Gastrocnemius medialis (tissue), 4 donors: Measurements from ENCODE around the gene ENDOV. TPM values are rescaled to one million over a fixed set of nuclear protein-coding genes. Genes with fewer than 3 reads are reported as not detected.
"Not testable (repeated sequence)": the region's sequence is repeated elsewhere in the genome, so short reads cannot be mapped to it uniquely, and the experiment has no call there.

Experiments used
- ATAC-seq, 2 donors: fragments of 150-250 bp; one replicate each; pipeline ENCODE4 v1.9.1; 2016
- DNase-seq, 2 donors: peaks; one replicate each; pipeline ENCODE4 v3.0.0-alpha.2; 2019
- H3K27ac ChIP-seq, 4 donors: fragments of 200-600 bp; sonication (generic); 1 replicate in 1 of 4; 2 replicates in 3 of 4; pipeline ENCODE4 v1.5.1; 2016 to 2018; ENCODE audit warnings: mild to moderate bottlenecking in 2 of 4, moderate library complexity in 1 of 4
- H3K27me3 ChIP-seq, 3 donors: fragments of 200-600 bp; sonication (generic) in 2 of 3; 1 replicate in 1 of 3; 2 replicates in 2 of 3; pipeline versions ENCODE4 v1.5.1 to v1.6.0; 2016 to 2019; ENCODE audit warnings: mild to moderate bottlenecking in 1 of 3, moderate library complexity in 1 of 3
- H3K36me3 ChIP-seq, 2 donors: fragments of 200-600 bp; sonication (generic) in 1 of 2; one replicate each; pipeline ENCODE4 v1.5.1; 2017 to 2018
- H3K4me1 ChIP-seq, 2 donors: fragments of 200-600 bp; sonication (generic) in 1 of 2; one replicate each; pipeline ENCODE4 v1.5.1; 2016 to 2017; ENCODE audit warnings: mild to moderate bottlenecking in 2 of 2
- H3K4me3 ChIP-seq, 4 donors: fragments of 200-600 bp; sonication (generic) in 3 of 4; 1 replicate in 1 of 4; 2 replicates in 3 of 4; pipeline ENCODE4 v1.5.1; 2016 to 2019; ENCODE audit warnings: mild to moderate bottlenecking in 2 of 4
- H3K9me3 ChIP-seq, 3 donors: fragments of 200-600 bp; sonication (generic) in 2 of 3; 1 replicate in 1 of 3; 2 replicates in 2 of 3; pipeline ENCODE4 v1.5.1; 2016 to 2019
- POLR2A ChIP-seq, 2 donors: fragments of 450-650 bp; IDR thresholded peaks; one replicate each; pipeline ENCODE4 v1.6.1; 2017; ENCODE audit warnings: antibody characterized with exemption in 2 of 2, mild to moderate bottlenecking in 2 of 2, moderate library complexity in 2 of 2
- in situ Hi-C, 4 donors: fragments of 200-750 bp; cut with MboI; loops; one replicate each; pipeline versions ENCODE4 v1.15.0 to v1.8.0; 2017; ENCODE audit warnings: low sequenced_read_pairs in 4 of 4
- intact Hi-C: fragments of 100-400 bp; cut with DNase I; formaldehyde crosslinking; loops from one replicate; pipeline ENCODE4 v1.15.1; 2023; ENCODE audit warnings: low total_unique reads
- total RNA-seq, 4 donors: library from RNA; depleted of rRNA; stranded (reverse); fragments of >200 nt; gene quantifications; one replicate each; pipeline versions ENCODE4 v1.1.0 to v1.2.3, GENCODE V29; 2016
- TF ChIP-seq, protein P1 (sequence below), 5 experiments: fragments of 450-650 bp in 3 of 5; fragments of 200-600 bp in 2 of 5; sonication (generic) in 2 of 5; IDR thresholded peaks in 4 of 5; conservative IDR thresholded peaks in 1 of 5; 1 replicate in 4 of 5; 2 replicates in 1 of 5; pipeline ENCODE4 v1.5.1; 2016 to 2019; ENCODE audit warnings: antibody characterized with exemption in 5 of 5, mild to moderate bottlenecking in 3 of 5, moderate library complexity in 3 of 5

The ENDOV gene
- total RNA-seq, 4 donors from 2014 or later = 9.1 to 24.1 (median 18.0) TPM

- Histone ChIP-seq H3K4me1 (peaks cover 0 to 4% of the 10 kb centered on the region in 2 donors), H3K27me3 (no peaks in the 10 kb centered on the region), H3K9me3 (no peaks in the 10 kb centered on the region), H3K36me3 (peaks cover 0 to 36% of the 10 kb centered on the region in 2 donors), H3K27ac (no peak overlapping the region), H3K4me3 (no peak overlapping the region)
- DNase-seq (no peak), ATAC-seq (no peak)
- no peak for TF ChIP-seq POLR2A (IDR thresholded peaks at IDR 0.05)
- TF ChIP-seq, protein P1, sequence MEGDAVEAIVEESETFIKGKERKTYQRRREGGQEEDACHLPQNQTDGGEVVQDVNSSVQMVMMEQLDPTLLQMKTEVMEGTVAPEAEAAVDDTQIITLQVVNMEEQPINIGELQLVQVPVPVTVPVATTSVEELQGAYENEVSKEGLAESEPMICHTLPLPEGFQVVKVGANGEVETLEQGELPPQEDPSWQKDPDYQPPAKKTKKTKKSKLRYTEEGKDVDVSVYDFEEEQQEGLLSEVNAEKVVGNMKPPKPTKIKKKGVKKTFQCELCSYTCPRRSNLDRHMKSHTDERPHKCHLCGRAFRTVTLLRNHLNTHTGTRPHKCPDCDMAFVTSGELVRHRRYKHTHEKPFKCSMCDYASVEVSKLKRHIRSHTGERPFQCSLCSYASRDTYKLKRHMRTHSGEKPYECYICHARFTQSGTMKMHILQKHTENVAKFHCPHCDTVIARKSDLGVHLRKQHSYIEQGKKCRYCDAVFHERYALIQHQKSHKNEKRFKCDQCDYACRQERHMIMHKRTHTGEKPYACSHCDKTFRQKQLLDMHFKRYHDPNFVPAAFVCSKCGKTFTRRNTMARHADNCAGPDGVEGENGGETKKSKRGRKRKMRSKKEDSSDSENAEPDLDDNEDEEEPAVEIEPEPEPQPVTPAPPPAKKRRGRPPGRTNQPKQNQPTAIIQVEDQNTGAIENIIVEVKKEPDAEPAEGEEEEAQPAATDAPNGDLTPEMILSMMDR (IDR thresholded peaks at IDR 0.05 in 4 of 5, conservative IDR thresholded peaks at IDR 0.05 in 1 of 5) = no peak
- in situ Hi-C loops = no loop called here
- intact Hi-C loops = no loop called here
Observed at GRCh38 chr17:80395402-80396151, 19.4 kb upstream of the ENDOV start.

DNA sequence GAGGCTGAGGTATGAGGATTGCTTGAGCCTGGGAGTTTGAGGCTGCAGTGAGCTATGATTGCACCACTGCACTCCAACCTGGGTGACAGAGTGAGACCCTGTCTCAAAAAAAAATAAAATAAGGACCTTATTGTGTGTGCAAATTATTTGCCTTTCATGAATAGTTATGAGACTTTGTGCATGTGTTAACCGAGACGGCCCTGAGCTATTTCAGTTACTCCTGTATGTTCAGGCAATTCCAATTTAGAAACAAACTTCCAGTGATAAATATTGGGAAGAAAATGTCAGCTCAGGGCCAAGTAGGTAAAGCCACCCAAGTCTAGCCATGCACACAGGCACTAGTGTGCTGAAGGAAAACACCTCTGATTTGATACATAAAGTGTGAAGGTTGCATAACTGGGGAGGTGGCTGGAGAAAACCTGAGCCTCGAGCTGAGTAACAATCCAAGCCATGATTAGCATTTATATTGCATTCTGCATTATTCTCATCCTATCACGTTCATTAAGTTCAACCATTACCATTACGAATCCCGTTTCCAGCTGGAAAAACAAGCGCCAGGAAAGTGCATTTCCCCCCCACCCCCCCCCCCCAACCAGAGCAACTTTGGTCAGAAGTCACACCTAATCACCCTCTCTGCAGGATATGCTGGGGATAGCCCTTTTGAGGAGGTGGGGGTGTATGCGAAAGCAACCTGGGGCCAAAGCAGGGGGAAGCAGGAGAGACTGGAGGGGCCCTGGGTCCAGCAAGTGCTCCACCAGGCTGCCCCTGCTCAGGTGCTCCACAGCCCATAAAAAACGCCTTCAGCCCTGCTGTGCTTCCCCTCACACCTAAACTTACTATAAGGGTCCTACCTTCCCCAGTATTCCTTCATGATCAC, 18.6 kb upstream of the ENDOV start:
- in situ Hi-C loops = no loop called here
- TF ChIP-seq, protein P1 (IDR thresholded peaks at IDR 0.05 in 4 of 5, conservative IDR thresholded peaks at IDR 0.05 in 1 of 5) = no peak
- TF ChIP-seq POLR2A (IDR thresholded peaks at IDR 0.05) = no peak
- no peak for DNase-seq
- Histone ChIP-seq H3K27ac (no peak overlapping the region), H3K9me3 (no peaks in the 10 kb centered on the region), H3K4me1 (peaks cover 0 to 4% of the 10 kb centered on the region in 2 donors), H3K27me3 (no peaks in the 10 kb centered on the region), H3K36me3 (peaks cover 0 to 28% of the 10 kb centered on the region in 2 donors), H3K4me3 (no peak overlapping the region)
- intact Hi-C loops = no loop called here
- ATAC-seq = no peak

- ATAC-seq = no peak
- no peak overlapping the region for H3K4me3 ChIP-seq
- no peaks in the 10 kb centered on the region for H3K27me3 ChIP-seq
- no peak for DNase-seq
- H3K4me1 ChIP-seq = peaks cover 0 to 4% of the 10 kb centered on the region in 2 donors
- in situ Hi-C loops (no loop called here), intact Hi-C loops (no loop called here)
- no peaks in the 10 kb centered on the region for H3K9me3 ChIP-seq
- peaks cover 0 to 25% of the 10 kb centered on the region in 2 donors for H3K36me3 ChIP-seq
- no peak overlapping the region for H3K27ac ChIP-seq
- TF ChIP-seq POLR2A (IDR thresholded peaks at IDR 0.05) = no peak
- TF ChIP-seq, protein P1 (IDR thresholded peaks at IDR 0.05 in 4 of 5, conservative IDR thresholded peaks at IDR 0.05 in 1 of 5) = no peak
Observed at GRCh38 chr17:80397034-80397387, 18.0 kb upstream of the ENDOV start.

- intact Hi-C loops = no loop called here
- peaks cover 0 to 4% of the 10 kb centered on the region in 2 donors for H3K4me1 ChIP-seq
- no peak overlapping the region for H3K27ac ChIP-seq
- ATAC-seq (no peak), DNase-seq (no peak)
- TF ChIP-seq, protein P1 (IDR thresholded peaks at IDR 0.05 in 4 of 5, conservative IDR thresholded peaks at IDR 0.05 in 1 of 5) = no peak
- no peak for TF ChIP-seq POLR2A (IDR thresholded peaks at IDR 0.05)
- in situ Hi-C loops = no loop called here
- H3K4me3 ChIP-seq = no peak overlapping the region
- no peaks in the 10 kb centered on the region for H3K27me3 ChIP-seq
- peaks cover 0 to 18% of the 10 kb centered on the region in 2 donors for H3K36me3 ChIP-seq
- no peaks in the 10 kb centered on the region for H3K9me3 ChIP-seq
Observed at GRCh38 chr17:80397686-80398085, 17.3 kb upstream of the ENDOV start.

DNA sequence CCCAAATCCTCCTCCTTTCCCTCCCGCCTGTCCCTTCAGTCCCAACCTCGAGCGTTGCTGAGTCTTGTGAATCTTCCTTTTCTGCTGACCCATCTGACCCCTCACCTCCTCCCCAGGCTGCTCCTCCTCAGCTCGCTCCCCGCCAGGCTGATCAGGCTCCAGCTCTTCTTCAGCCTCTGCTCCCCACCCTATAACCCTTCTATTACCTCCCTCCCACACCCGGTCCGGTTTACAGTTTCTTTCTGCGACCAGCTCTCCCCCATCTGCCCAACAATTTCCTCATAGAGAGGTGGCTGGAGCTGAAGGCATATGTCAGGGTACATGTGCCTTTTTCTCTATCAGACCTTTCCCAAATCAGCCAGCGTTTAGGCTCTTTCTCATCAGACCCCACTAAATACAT, 13.9 kb upstream of the ENDOV start:
- not testable (repeated sequence) for H3K36me3 ChIP-seq, ATAC-seq

DNA sequence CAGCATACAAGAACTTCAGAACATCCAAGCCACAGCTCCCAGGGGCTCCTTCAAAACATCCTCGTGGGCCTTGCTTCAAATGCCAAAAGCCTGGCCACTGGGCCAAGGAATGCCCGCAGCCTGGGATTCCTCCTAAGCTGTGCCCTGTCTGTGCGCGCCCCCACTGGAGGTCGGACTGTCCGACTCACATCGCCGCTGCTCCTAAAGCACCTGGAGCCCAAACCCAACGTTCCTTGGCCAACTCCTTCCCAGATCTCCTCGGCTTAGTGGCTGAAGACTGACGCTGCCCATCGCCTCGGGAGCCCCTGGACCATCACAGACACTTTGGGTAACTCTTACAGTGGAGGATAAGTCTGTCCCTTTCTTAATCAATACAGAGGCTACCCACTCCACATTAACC, 12.9 kb upstream of the ENDOV start:
- intact Hi-C loops, in situ Hi-C loops, ATAC-seq: not testable (repeated sequence)

More for the DNA sequence above, 13.9 kb upstream of the ENDOV start:
- H3K4me1 ChIP-seq, in situ Hi-C loops, H3K4me3 ChIP-seq, DNase-seq, H3K27me3 ChIP-seq, H3K27ac ChIP-seq, intact Hi-C loops, H3K9me3 ChIP-seq: not testable (repeated sequence)

More for the DNA sequence above, 12.9 kb upstream of the ENDOV start:
- not testable (repeated sequence) for H3K27ac ChIP-seq, DNase-seq, H3K27me3 ChIP-seq, H3K9me3 ChIP-seq, H3K4me3 ChIP-seq, H3K36me3 ChIP-seq, H3K4me1 ChIP-seq
